Epithelial cell of esophagus (primary cell): ENCODE results near the gene CNOT4.
A peak's percentile ranks its signal among the peaks of the same experiment; 100 is the strongest.
"Not testable (repeated sequence)": the region's sequence is repeated elsewhere in the genome, so short reads cannot be mapped to it uniquely, and the experiment has no call there.

Source experiments
- DNase-seq: peaks from one replicate; pipeline ENCODE4 v3.0.0; 2010; ENCODE audit warnings: low read depth
- H3K4me3 ChIP-seq: 2 replicates; pipeline ENCODE4 v1.5.1; 2011; ENCODE audit warnings: mild to moderate bottlenecking, low read length, control low read depth
- CTCF ChIP-seq: IDR thresholded peaks from 2 replicates; pipeline ENCODE4 v1.5.1; 2011; ENCODE audit warnings: low read depth, mild to moderate bottlenecking, low read length, control low read depth, inconsistent platforms; ENCODE audit not compliant: insufficient read depth; ENCODE audit errors: missing control alignments

Gene CNOT4

GRCh38 chr7:135459076-135459475 is 50.8 kb downstream of the CNOT4 start:
- TF ChIP-seq CTCF, result no peak
- DNase-seq, result no peak
- H3K4me3 ChIP-seq, result no peak overlapping the region

- no peak overlapping the region for H3K4me3 ChIP-seq
- no peak for TF ChIP-seq CTCF
- DNase-seq, result no peak
These were observed 55.8 kb downstream of the CNOT4 start for GRCh38 chr7:135454060-135454459.

GRCh38 chr7:135449436-135449835 is 60.5 kb downstream of the CNOT4 start:
- no peak overlapping the region for H3K4me3 ChIP-seq
- DNase-seq, result no peak
- TF ChIP-seq CTCF, result no peak

GRCh38 chr7:135448753-135449152 is 61.1 kb downstream of the CNOT4 start:
- DNase-seq, result no peak
- TF ChIP-seq CTCF, result no peak
- no peak overlapping the region for H3K4me3 ChIP-seq

GRCh38 chr7:135447748-135448147 is 62.2 kb downstream of the CNOT4 start:
- no peak overlapping the region for H3K4me3 ChIP-seq
- peak; percentile 1 for DNase-seq
- no peak for TF ChIP-seq CTCF

GRCh38 chr7:135445690-135446089 is 64.2 kb downstream of the CNOT4 start:
- no peak for TF ChIP-seq CTCF
- H3K4me3 ChIP-seq, result no peak overlapping the region
- DNase-seq, result no peak

GRCh38 chr7:135445266-135445665 is 64.6 kb downstream of the CNOT4 start:
- not testable (repeated sequence) for DNase-seq, H3K4me3 ChIP-seq

GRCh38 chr7:135441791-135442190 is 68.1 kb downstream of the CNOT4 start:
- no peak overlapping the region for H3K4me3 ChIP-seq
- peak; percentile 62 for DNase-seq
- no peak for TF ChIP-seq CTCF
